ENCODE results near the gene MSH5. TPM values are rescaled to one million over a fixed set of nuclear protein-coding genes. Genes with fewer than 3 reads are reported as not detected.

Gene MSH5
- 30.5 and 58.4 TPM in 2 replicates for total RNA-seq (2014; rRNA removed; shearing (Covaris generic); ENCODE audit: low replicate concordance)

GRCh38 chr6:31739639-31740396, at the start of gene MSH5:
Gene MSH5 (plus strand): TSS chr6:31740005. CDS start chr6:31740467, 462 bp downstream.
- H3K4me3 ChIP-seq (ENCODE audit: low read length): peak within 1 kb of the TSS; percentile 85
- no peaks in the 10 kb centered on the region for H3K27me3 ChIP-seq (ENCODE audit: low read length)
- no peaks in the 10 kb centered on the region for H4K20me1 ChIP-seq (ENCODE audit: insufficient read depth, low read depth, low read length)
- peak within 1 kb of the TSS; percentile 83 for H3K9ac ChIP-seq (ENCODE audit: low read length)
- H3K4me1 ChIP-seq (ENCODE audit: low read length): peaks cover 55% of the 10 kb centered on the region
- H3K36me3 ChIP-seq (ENCODE audit: insufficient read depth, low read length): 0 out of 2 replicates have a peak, but pooled peaks cover 4% of the 10 kb centered on the region
- peak; percentile 100 for DNase-seq
- no peaks in the 10 kb centered on the region for H3K9me2 ChIP-seq (replicated peaks; ENCODE audit: insufficient read depth, low read length)
- no peaks in the 10 kb centered on the region for H3K9me3 ChIP-seq (ENCODE audit: low read length)
- no peak within 1 kb of the TSS; the same call in 1 of the 2 replicates for H2AFZ ChIP-seq (ENCODE audit: low read length)
- H3K4me2 ChIP-seq (ENCODE audit: low read depth, low read length, poor library complexity, severe bottlenecking): peak within 1 kb of the TSS; percentile 79
- peak within 1 kb of the TSS; percentile 95 for H3K27ac ChIP-seq (ENCODE audit: low read length)
- peaks cover 34% of the 10 kb centered on the region for H3K79me2 ChIP-seq (ENCODE audit: low read length)

- Histone ChIP-seq H3K9ac (ENCODE audit: low read length) (no peak overlapping the region), H3K4me2 (ENCODE audit: low read depth, low read length, poor library complexity, severe bottlenecking) (no peak overlapping the region), H3K9me3 (ENCODE audit: low read length) (no peaks in the 10 kb centered on the region), H3K36me3 (ENCODE audit: insufficient read depth, low read length) (peaks cover 11% of the 10 kb centered on the region; the same call in 1 of the 2 replicates), H4K20me1 (ENCODE audit: insufficient read depth, low read depth, low read length) (no peaks in the 10 kb centered on the region), H3K27me3 (ENCODE audit: low read length) (no peaks in the 10 kb centered on the region), H3K4me3 (ENCODE audit: low read length) (no peak overlapping the region), H2AFZ (ENCODE audit: low read length) (no peak overlapping the region), H3K4me1 (ENCODE audit: low read length) (peaks cover 13% of the 10 kb centered on the region), H3K27ac (ENCODE audit: low read length) (no peak overlapping the region), H3K79me2 (ENCODE audit: low read length) (no peaks in the 10 kb centered on the region), H3K9me2 (replicated peaks; ENCODE audit: insufficient read depth, low read length) (no peaks in the 10 kb centered on the region)
- no peak for DNase-seq
These were observed 49.4 kb upstream of the MSH5 start for GRCh38 chr6:31690231-31691077.

DNA sequence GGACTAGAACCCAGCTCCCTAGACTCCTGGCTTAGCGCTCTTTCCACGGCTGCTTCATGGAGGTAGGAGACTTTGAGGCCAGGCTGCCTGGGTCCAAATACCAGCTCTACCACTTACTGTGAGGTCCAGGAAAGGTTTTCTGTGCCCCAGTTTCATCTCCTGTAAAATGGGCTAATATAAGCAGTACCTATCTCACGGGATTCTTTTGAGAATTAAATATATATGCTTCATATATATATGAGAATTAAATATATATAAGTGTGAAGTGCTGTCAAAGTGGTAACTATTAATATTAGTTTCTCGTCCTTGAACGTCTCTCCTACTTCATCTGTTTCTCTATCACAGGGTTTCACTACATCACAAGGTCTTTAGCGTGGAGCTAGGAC, 48.7 kb upstream of the MSH5 start:
- Histone ChIP-seq H2AFZ (ENCODE audit: low read length) (no peak overlapping the region), H3K4me1 (ENCODE audit: low read length) (peaks cover 13% of the 10 kb centered on the region), H3K27ac (ENCODE audit: low read length) (no peak overlapping the region), H3K27me3 (ENCODE audit: low read length) (no peaks in the 10 kb centered on the region), H3K79me2 (ENCODE audit: low read length) (no peaks in the 10 kb centered on the region), H3K9ac (ENCODE audit: low read length) (no peak overlapping the region), H3K4me2 (ENCODE audit: low read depth, low read length, poor library complexity, severe bottlenecking) (no peak overlapping the region), H3K4me3 (ENCODE audit: low read length) (no peak overlapping the region), H3K9me2 (replicated peaks; ENCODE audit: insufficient read depth, low read length) (no peaks in the 10 kb centered on the region), H3K9me3 (ENCODE audit: low read length) (no peaks in the 10 kb centered on the region), H3K36me3 (ENCODE audit: insufficient read depth, low read length) (peaks cover 11% of the 10 kb centered on the region; the same call in 1 of the 2 replicates), H4K20me1 (ENCODE audit: insufficient read depth, low read depth, low read length) (no peaks in the 10 kb centered on the region)
- DNase-seq: no peak

DNA sequence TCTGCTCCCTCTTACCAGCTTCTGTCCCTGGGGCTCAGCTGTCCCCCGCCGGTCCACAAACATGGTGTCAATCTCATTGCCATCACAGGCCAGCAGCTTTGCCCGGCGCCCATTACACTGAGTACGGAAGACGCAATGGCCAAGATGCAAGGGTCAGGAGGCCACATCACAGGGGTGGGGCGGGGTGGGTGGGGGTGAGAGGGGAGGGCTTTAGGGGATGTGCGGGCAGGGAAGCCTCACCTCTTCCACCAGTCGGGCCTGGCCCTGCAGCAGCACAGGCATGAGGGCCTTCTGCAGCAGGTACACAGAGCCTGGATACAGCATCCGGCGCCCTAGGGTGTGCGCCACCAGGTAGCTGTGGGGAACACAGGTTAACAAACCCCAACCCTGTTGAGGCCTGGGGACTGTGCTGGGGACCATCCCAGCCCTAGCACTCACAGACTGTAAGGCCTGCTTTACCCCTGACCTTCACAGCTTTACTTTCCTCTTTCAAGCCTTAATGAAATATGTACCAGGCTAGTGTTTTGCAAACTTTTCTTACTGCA, 48.2 kb upstream of the MSH5 start:
- H3K4me3 ChIP-seq (ENCODE audit: low read length): no peak overlapping the region
- no peak for DNase-seq
- H3K9me3 ChIP-seq (ENCODE audit: low read length): no peaks in the 10 kb centered on the region
- H3K4me1 ChIP-seq (ENCODE audit: low read length): peaks cover 13% of the 10 kb centered on the region
- no peaks in the 10 kb centered on the region for H3K79me2 ChIP-seq (ENCODE audit: low read length)
- H3K36me3 ChIP-seq (ENCODE audit: insufficient read depth, low read length): peaks cover 11% of the 10 kb centered on the region; the same call in 1 of the 2 replicates
- H3K27ac ChIP-seq (ENCODE audit: low read length): no peak overlapping the region
- H4K20me1 ChIP-seq (ENCODE audit: insufficient read depth, low read depth, low read length): no peaks in the 10 kb centered on the region
- no peak overlapping the region for H2AFZ ChIP-seq (ENCODE audit: low read length)
- H3K27me3 ChIP-seq (ENCODE audit: low read length): no peaks in the 10 kb centered on the region
- no peak overlapping the region for H3K4me2 ChIP-seq (ENCODE audit: low read depth, low read length, poor library complexity, severe bottlenecking)
- no peak overlapping the region for H3K9ac ChIP-seq (ENCODE audit: low read length)
- no peaks in the 10 kb centered on the region for H3K9me2 ChIP-seq (replicated peaks; ENCODE audit: insufficient read depth, low read length)

DNA sequence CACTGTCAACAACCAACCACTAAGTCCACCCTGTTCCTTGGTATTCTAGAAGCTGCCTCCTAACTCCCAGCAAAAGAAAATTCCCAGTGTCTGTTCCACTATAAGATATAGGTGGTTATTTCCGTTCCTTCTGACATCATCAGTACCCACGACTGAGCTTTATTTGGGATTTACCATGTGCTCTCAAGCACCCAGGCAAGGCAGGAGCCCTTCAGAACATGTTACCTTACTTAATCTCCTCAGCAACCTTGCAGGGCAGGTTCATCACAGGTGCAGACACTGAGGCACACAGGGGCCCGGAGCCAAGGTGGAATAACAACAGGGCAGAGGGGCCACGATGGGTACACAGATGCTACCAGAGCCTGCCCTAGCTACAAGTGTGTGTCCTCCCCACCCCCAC, 47.5 kb upstream of the MSH5 start:
- Histone ChIP-seq H3K9me3 (ENCODE audit: low read length) (no peaks in the 10 kb centered on the region), H3K9me2 (replicated peaks; ENCODE audit: insufficient read depth, low read length) (no peaks in the 10 kb centered on the region), H3K4me2 (ENCODE audit: low read depth, low read length, poor library complexity, severe bottlenecking) (no peak overlapping the region), H3K4me3 (ENCODE audit: low read length) (no peak overlapping the region), H3K36me3 (ENCODE audit: insufficient read depth, low read length) (peaks cover 11% of the 10 kb centered on the region; the same call in 1 of the 2 replicates), H3K79me2 (ENCODE audit: low read length) (no peaks in the 10 kb centered on the region), H3K9ac (ENCODE audit: low read length) (no peak overlapping the region), H3K27me3 (ENCODE audit: low read length) (no peaks in the 10 kb centered on the region), H3K27ac (ENCODE audit: low read length) (no peak overlapping the region), H3K4me1 (ENCODE audit: low read length) (peaks cover 13% of the 10 kb centered on the region), H4K20me1 (ENCODE audit: insufficient read depth, low read depth, low read length) (no peaks in the 10 kb centered on the region), H2AFZ (ENCODE audit: low read length) (no peak overlapping the region)
- DNase-seq: no peak

GRCh38 chr6:31692886-31693285, 46.9 kb upstream of the MSH5 start:
- no peak for DNase-seq
- H3K27me3 ChIP-seq (ENCODE audit: low read length): no peaks in the 10 kb centered on the region
- H2AFZ ChIP-seq (ENCODE audit: low read length): no peak overlapping the region
- H3K27ac ChIP-seq (ENCODE audit: low read length): no peak overlapping the region
- H3K4me1 ChIP-seq (ENCODE audit: low read length): peaks cover 17% of the 10 kb centered on the region
- H4K20me1 ChIP-seq (ENCODE audit: insufficient read depth, low read depth, low read length): no peaks in the 10 kb centered on the region
- no peaks in the 10 kb centered on the region for H3K79me2 ChIP-seq (ENCODE audit: low read length)
- peaks cover 11% of the 10 kb centered on the region; the same call in 1 of the 2 replicates for H3K36me3 ChIP-seq (ENCODE audit: insufficient read depth, low read length)
- H3K4me2 ChIP-seq (ENCODE audit: low read depth, low read length, poor library complexity, severe bottlenecking): no peak overlapping the region
- no peaks in the 10 kb centered on the region for H3K9me2 ChIP-seq (replicated peaks; ENCODE audit: insufficient read depth, low read length)
- H3K4me3 ChIP-seq (ENCODE audit: low read length): no peak overlapping the region
- no peaks in the 10 kb centered on the region for H3K9me3 ChIP-seq (ENCODE audit: low read length)
- no peak overlapping the region for H3K9ac ChIP-seq (ENCODE audit: low read length)

- no peak overlapping the region for H3K4me3 ChIP-seq (ENCODE audit: low read length)
- H3K27me3 ChIP-seq (ENCODE audit: low read length): no peaks in the 10 kb centered on the region
- H3K9me2 ChIP-seq (replicated peaks; ENCODE audit: insufficient read depth, low read length): no peaks in the 10 kb centered on the region
- H2AFZ ChIP-seq (ENCODE audit: low read length): no peak overlapping the region
- no peaks in the 10 kb centered on the region for H4K20me1 ChIP-seq (ENCODE audit: insufficient read depth, low read depth, low read length)
- no peak for DNase-seq
- H3K27ac ChIP-seq (ENCODE audit: low read length): no peak overlapping the region
- H3K79me2 ChIP-seq (ENCODE audit: low read length): no peaks in the 10 kb centered on the region
- no peak overlapping the region for H3K4me2 ChIP-seq (ENCODE audit: low read depth, low read length, poor library complexity, severe bottlenecking)
- H3K9me3 ChIP-seq (ENCODE audit: low read length): no peaks in the 10 kb centered on the region
- peaks cover 8% of the 10 kb centered on the region; the same call in 1 of the 2 replicates for H3K36me3 ChIP-seq (ENCODE audit: insufficient read depth, low read length)
- H3K4me1 ChIP-seq (ENCODE audit: low read length): peaks cover 20% of the 10 kb centered on the region
- no peak overlapping the region for H3K9ac ChIP-seq (ENCODE audit: low read length)
These were observed 46.3 kb upstream of the MSH5 start for GRCh38 chr6:31693535-31693934.

GRCh38 chr6:31697555-31697954, 42.2 kb upstream of the MSH5 start:
- peaks cover 26% of the 10 kb centered on the region for H3K4me1 ChIP-seq (ENCODE audit: low read length)
- peak overlapping the region; percentile 12; the same call in 1 of the 2 replicates for H3K27ac ChIP-seq (ENCODE audit: low read length)
- no peaks in the 10 kb centered on the region for H3K27me3 ChIP-seq (ENCODE audit: low read length)
- no peak overlapping the region for H3K9ac ChIP-seq (ENCODE audit: low read length)
- no peak overlapping the region for H2AFZ ChIP-seq (ENCODE audit: low read length)
- H3K9me2 ChIP-seq (replicated peaks; ENCODE audit: insufficient read depth, low read length): no peaks in the 10 kb centered on the region
- no peak overlapping the region for H3K4me3 ChIP-seq (ENCODE audit: low read length)
- no peak overlapping the region for H3K4me2 ChIP-seq (ENCODE audit: low read depth, low read length, poor library complexity, severe bottlenecking)
- H3K9me3 ChIP-seq (ENCODE audit: low read length): no peaks in the 10 kb centered on the region
- no peaks in the 10 kb centered on the region for H4K20me1 ChIP-seq (ENCODE audit: insufficient read depth, low read depth, low read length)
- H3K36me3 ChIP-seq (ENCODE audit: insufficient read depth, low read length): no peaks in the 10 kb centered on the region; the same call in 1 of the 2 replicates
- DNase-seq: no peak
- H3K79me2 ChIP-seq (ENCODE audit: low read length): peaks cover 23% of the 10 kb centered on the region
